Measurements from ENCODE around the gene SH3PXD2B. TPM values are rescaled to one million over a fixed set of nuclear protein-coding genes. Genes with fewer than 3 reads are reported as not detected.

The SH3PXD2B gene
- total and polyA plus RNA-seq, 10 of the 15 experiments (the other 5 are each of a cell fraction or from before 2014, with no cell fraction given) = 0.05 to 1.6 (median 0.57) TPM

DNA sequence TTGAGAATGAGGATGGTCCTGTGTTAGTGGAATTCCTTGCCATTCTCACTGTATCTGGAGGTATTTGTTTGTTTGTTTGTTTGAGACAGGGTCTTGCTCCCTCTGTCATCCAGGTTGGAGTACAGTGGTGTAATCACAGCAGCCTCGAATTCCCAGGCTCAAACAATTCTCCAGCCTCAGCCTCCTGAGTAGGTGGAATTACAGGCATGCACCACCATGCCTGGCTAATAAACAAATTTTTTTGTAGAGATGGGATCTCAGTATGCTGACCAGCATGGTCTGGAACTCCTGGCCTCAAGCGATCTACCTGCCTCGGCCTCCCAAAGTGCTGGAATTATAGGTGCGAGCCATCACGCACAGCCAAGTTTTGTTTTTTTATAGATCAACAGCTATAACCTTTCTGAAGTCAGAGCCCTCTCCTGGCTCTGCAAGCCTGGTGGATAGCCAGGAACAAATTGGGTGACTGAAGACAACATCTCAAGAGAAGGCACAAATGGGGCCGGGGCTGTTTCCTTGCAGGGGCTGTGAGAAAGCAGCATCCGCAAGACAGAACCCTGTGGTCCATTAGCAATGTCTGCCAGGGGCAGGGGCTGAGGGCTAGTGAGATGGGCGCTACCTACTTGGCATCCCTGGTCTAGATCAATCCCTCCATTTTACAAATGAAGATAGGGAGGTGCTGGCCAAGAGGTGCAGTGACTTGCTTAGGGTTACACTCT, 18.8 kb downstream of the SH3PXD2B start (continued):
- TF ChIP-seq, protein P1, sequence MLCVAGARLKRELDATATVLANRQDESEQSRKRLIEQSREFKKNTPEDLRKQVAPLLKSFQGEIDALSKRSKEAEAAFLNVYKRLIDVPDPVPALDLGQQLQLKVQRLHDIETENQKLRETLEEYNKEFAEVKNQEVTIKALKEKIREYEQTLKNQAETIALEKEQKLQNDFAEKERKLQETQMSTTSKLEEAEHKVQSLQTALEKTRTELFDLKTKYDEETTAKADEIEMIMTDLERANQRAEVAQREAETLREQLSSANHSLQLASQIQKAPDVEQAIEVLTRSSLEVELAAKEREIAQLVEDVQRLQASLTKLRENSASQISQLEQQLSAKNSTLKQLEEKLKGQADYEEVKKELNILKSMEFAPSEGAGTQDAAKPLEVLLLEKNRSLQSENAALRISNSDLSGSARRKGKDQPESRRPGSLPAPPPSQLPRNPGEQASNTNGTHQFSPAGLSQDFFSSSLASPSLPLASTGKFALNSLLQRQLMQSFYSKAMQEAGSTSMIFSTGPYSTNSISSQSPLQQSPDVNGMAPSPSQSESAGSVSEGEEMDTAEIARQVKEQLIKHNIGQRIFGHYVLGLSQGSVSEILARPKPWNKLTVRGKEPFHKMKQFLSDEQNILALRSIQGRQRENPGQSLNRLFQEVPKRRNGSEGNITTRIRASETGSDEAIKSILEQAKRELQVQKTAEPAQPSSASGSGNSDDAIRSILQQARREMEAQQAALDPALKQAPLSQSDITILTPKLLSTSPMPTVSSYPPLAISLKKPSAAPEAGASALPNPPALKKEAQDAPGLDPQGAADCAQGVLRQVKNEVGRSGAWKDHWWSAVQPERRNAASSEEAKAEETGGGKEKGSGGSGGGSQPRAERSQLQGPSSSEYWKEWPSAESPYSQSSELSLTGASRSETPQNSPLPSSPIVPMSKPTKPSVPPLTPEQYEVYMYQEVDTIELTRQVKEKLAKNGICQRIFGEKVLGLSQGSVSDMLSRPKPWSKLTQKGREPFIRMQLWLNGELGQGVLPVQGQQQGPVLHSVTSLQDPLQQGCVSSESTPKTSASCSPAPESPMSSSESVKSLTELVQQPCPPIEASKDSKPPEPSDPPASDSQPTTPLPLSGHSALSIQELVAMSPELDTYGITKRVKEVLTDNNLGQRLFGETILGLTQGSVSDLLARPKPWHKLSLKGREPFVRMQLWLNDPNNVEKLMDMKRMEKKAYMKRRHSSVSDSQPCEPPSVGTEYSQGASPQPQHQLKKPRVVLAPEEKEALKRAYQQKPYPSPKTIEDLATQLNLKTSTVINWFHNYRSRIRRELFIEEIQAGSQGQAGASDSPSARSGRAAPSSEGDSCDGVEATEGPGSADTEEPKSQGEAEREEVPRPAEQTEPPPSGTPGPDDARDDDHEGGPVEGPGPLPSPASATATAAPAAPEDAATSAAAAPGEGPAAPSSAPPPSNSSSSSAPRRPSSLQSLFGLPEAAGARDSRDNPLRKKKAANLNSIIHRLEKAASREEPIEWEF (IDR thresholded peaks at IDR 0.05; ENCODE audit: insufficient replicate concordance, low read depth, low read length) = no peak
- TF ChIP-seq RFX5 (IDR thresholded peaks at IDR 0.05; ENCODE audit: low read depth, low read length) (no peak), TARDBP (IDR thresholded peaks at IDR 0.05; ENCODE audit: borderline replicate concordance) (no peak)

DNA sequence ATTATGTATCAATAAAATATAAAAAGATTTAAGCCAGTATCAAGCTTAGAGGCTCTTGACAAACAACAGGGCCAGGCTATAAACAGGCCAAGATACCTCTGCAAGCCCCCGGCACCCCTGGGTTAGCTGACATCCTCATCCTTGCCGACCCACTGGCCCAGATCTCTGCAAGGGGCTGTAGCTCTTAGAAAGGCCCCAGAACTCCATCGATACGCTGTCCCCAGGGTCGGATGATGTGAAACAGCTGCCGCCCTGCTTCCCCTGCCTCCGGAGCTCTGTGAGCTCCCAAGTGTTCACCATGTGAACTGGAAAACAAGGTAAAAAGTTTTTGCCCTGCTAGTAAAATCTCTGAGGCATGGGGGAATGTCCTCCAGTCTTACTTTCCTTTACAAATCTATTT, 20.1 kb downstream of the SH3PXD2B start:
- H2AFZ ChIP-seq (ENCODE audit: control insufficient read depth, low read depth, low read length) = no peak overlapping the region
- no peaks in the 10 kb centered on the region for H3K36me3 ChIP-seq (ENCODE audit: control insufficient read depth in 2 of 2, insufficient read depth in 2 of 2, low read length in 1 of 2)
- no peaks in the 10 kb centered on the region for H4K20me1 ChIP-seq (ENCODE audit: control insufficient read depth, insufficient read depth)
- H3K79me2 ChIP-seq (ENCODE audit: control insufficient read depth, insufficient read depth, low read length) = no peaks in the 10 kb centered on the region
- CTCF ChIA-PET = interaction anchor here (0.6 kb wide), 1 partner anchor 9 kb away, joined by 3 read pairs; no protein-coding TSS in a partner anchor
- SMC1A ChIA-PET (ENCODE audit: uncharacterized antibody, unreplicated experiment) = no interaction called here
- H3K9me3 ChIP-seq (replicated peaks; ENCODE audit: control insufficient read depth, insufficient read depth, low read length) = no peaks in the 10 kb centered on the region
- no peaks in the 10 kb centered on the region for H3K4me1 ChIP-seq (ENCODE audit: control insufficient read depth, insufficient read depth, low read length)
- RAD21 ChIA-PET (ENCODE audit: unreplicated experiment) = no interaction called here
- DNase-seq (ENCODE audit: low read depth, low spot score) (no peak), ATAC-seq (no peak), FAIRE-seq (no peak)
- no peak overlapping the region for H3K9ac ChIP-seq (ENCODE audit: control insufficient read depth, insufficient read depth, low read length)
- no peak overlapping the region for H3K4me2 ChIP-seq (ENCODE audit: control insufficient read depth, insufficient read depth)
- peaks cover 0 to 4% of the 10 kb centered on the region in 2 experiments; a peak in 2 of 4 replicates for H3K27me3 ChIP-seq (replicated peaks in 1 of 2; ENCODE audit: control insufficient read depth in 2 of 2, insufficient read depth in 2 of 2, low read length in 1 of 2)
- in situ Hi-C loops (cut with MboI) (no loop called here), intact Hi-C loops (cut with micrococcal nuclease; ENCODE audit: unreplicated experiment) (no loop called here)
- no peak overlapping the region for H3K4me3 ChIP-seq
- 49% methylated on average over 7 of the region's 7 CpGs for WGBS (ENCODE audit: insufficient coverage, insufficient replicate concordance, low lambda C conversion rate, missing lambda C conversion rate)
- no peak overlapping the region for H3K27ac ChIP-seq (ENCODE audit: control insufficient read depth, insufficient read depth)
- BruUV-seq (replicated peaks) = no TSS peak
- POLR2A ChIA-PET = no interaction called here
- TF ChIP-seq MEF2B (IDR thresholded peaks at IDR 0.05; ENCODE audit: partially characterized antibody, poor library complexity, severe bottlenecking) = no peak
- no peak for TF ChIP-seq NR2C1 (IDR thresholded peaks at IDR 0.05)
- no peak for TF ChIP-seq ZSCAN29 (IDR thresholded peaks at IDR 0.05)
- TF ChIP-seq MXI1 (IDR thresholded peaks at IDR 0.05; ENCODE audit: low read depth, low read length) = no peak
- TF ChIP-seq TARDBP (IDR thresholded peaks at IDR 0.05; ENCODE audit: borderline replicate concordance) = no peak
- TF ChIP-seq, protein P1 (IDR thresholded peaks at IDR 0.05; ENCODE audit: insufficient replicate concordance, low read depth, low read length) = no peak
- no peak for TF ChIP-seq SPI1 (IDR thresholded peaks at IDR 0.05; ENCODE audit: borderline replicate concordance, insufficient read depth, low read depth, low read length)
- TF ChIP-seq, protein P2, sequence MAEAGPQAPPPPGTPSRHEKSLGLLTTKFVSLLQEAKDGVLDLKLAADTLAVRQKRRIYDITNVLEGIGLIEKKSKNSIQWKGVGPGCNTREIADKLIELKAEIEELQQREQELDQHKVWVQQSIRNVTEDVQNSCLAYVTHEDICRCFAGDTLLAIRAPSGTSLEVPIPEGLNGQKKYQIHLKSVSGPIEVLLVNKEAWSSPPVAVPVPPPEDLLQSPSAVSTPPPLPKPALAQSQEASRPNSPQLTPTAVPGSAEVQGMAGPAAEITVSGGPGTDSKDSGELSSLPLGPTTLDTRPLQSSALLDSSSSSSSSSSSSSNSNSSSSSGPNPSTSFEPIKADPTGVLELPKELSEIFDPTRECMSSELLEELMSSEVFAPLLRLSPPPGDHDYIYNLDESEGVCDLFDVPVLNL (IDR thresholded peaks at IDR 0.05; ENCODE audit: low read depth, low read length) = no peak

Data from GM12878 (cell line).